Hepatocyte (in vitro differentiated cells): ENCODE measurements around the gene OR7A5.

Experiments
- CTCF ChIP-seq: fragments of 200-600 bp; sonication (generic); IDR thresholded peaks from 2 replicates; pipeline ENCODE4 v1.5.1; 2016; ENCODE audit warnings: antibody characterized with exemption, mild to moderate bottlenecking; ENCODE audit not compliant: poor library complexity
- EZH2 ChIP-seq: fragments of 200-600 bp; sonication (generic); IDR thresholded peaks from 2 replicates; pipeline ENCODE4 v1.6.1; 2016; ENCODE audit warnings: antibody characterized with exemption, mild to moderate bottlenecking, borderline replicate concordance
- EZH2phosphoT487 ChIP-seq: fragments of 200-600 bp; sonication (generic); IDR thresholded peaks from one replicate; pipeline ENCODE4 v1.6.1; 2018; ENCODE audit warnings: antibody characterized with exemption, mild to moderate bottlenecking, low read depth, moderate library complexity; ENCODE audit not compliant: unreplicated experiment, severe bottlenecking

GRCh38 chr19:14826006-14826405, 9.0 kb downstream of the OR7A5 start:
- TF ChIP-seq CTCF, result no peak
- TF ChIP-seq EZH2, result no peak
- TF ChIP-seq EZH2phosphoT487, result no peak
